MCF 10A (cell line): ENCODE measurements around the gene UBE2J1. TPM values are rescaled to one million over a fixed set of nuclear protein-coding genes. Genes with fewer than 3 reads are reported as not detected.

ENCODE experiments used
- BruUV-seq: library from RNA; stranded (reverse); fragments of 400-500 nt; replicated peaks from 2 replicates; lab custom pipeline; 2021; lab: Mats Ljungman, UMichigan
- CTCF ChIA-PET: fragments of 300-600 bp; sonication (Branson Sonifier 250); formaldehyde crosslinking; extraction: SDS; loops from one replicate; lab custom pipeline; 2021; ENCODE audit warnings: antibody characterized with exemption, inconsistent platforms; lab: Yijun Ruan, JAX
- POLR2A ChIA-PET: fragments of 300-600, 350-650 bp; sonication (Branson Sonifier 250); formaldehyde crosslinking; extraction: SDS; loops from one replicate; lab custom pipeline; 2020; ENCODE audit warnings: antibody characterized with exemption, inconsistent platforms; lab: Yijun Ruan, JAX
- DNase-seq: peaks from one replicate; pipeline ENCODE4 v3.0.0-alpha.2; 2018; ENCODE audit not compliant: unreplicated experiment
- H3K27ac Mint-ChIP-seq: one replicate; pipeline ENCODE4 v1.8.0; 2022; ENCODE audit warnings: mild to moderate bottlenecking, low read depth, mixed read lengths; ENCODE audit not compliant: unreplicated experiment
- H3K27me3 Mint-ChIP-seq: one replicate; pipeline ENCODE4 v1.8.0; 2022; ENCODE audit warnings: mixed read lengths; ENCODE audit not compliant: insufficient read depth, unreplicated experiment
- H3K36me3 Mint-ChIP-seq: one replicate; pipeline ENCODE4 v1.8.0; 2022; ENCODE audit warnings: mild to moderate bottlenecking, moderate library complexity, mixed read lengths; ENCODE audit not compliant: insufficient read depth, unreplicated experiment
- H3K4me1 Mint-ChIP-seq: one replicate; pipeline ENCODE4 v1.8.0; 2022; ENCODE audit warnings: mixed read lengths; ENCODE audit not compliant: insufficient read depth, unreplicated experiment
- H3K4me3 Mint-ChIP-seq: one replicate; pipeline ENCODE4 v1.8.0; 2022; ENCODE audit warnings: mild to moderate bottlenecking, moderate library complexity, mixed read lengths; ENCODE audit not compliant: unreplicated experiment
- H3K9me3 Mint-ChIP-seq: one replicate; pipeline ENCODE4 v1.8.0; 2022; ENCODE audit warnings: mixed read lengths; ENCODE audit not compliant: unreplicated experiment
- intact Hi-C: fragments of 100-400 bp; cut with micrococcal nuclease; formaldehyde crosslinking; loops from 2 replicates; pipeline ENCODE4 v1.14.1; 2022
- total RNA-seq: library from RNA; stranded (reverse); gene quantifications from 2 replicates; pipeline ENCODE4 v1.2.3, GENCODE V29; 2022
- TF ChIP-seq, protein P1 (sequence below): fragments of 200-600 bp; IDR thresholded peaks from one replicate; pipeline ENCODE4 v1.8.0; 2022; ENCODE audit warnings: antibody characterized with exemption, mild to moderate bottlenecking; ENCODE audit not compliant: unreplicated experiment

Gene UBE2J1
- total RNA-seq, 1 experiment from 2014 or later: 39.0 TPM

DNA sequence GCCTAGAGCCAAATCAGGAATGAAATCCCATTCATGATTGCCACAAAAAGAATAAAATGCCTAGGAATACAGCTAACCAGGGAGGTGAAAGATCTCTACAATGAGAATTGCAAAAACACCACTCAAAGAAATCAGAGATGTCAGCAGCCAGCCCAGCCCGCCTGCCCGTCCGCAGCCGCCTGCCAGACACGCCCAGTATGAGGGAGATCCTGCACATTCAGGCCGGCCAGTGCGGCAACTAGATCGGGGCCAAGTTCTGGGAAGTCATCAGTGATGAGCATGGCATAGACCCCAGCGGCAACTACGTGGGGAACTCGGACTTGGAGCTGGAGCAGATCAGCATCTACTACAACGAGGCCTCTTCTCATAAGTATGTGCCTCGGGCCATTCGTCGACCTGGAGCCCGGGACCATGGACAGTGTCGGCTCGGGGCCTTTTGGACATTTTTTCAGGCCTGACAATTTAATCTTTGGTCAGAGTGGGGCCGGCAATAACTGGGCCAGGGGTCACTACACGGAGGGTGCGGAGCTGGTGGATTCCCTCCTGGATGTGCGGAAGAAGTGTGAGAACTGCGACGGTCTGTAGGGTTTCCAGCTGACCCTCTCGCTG is 50.8 kb downstream of the UBE2J1 start:
- TF ChIP-seq, protein P1, sequence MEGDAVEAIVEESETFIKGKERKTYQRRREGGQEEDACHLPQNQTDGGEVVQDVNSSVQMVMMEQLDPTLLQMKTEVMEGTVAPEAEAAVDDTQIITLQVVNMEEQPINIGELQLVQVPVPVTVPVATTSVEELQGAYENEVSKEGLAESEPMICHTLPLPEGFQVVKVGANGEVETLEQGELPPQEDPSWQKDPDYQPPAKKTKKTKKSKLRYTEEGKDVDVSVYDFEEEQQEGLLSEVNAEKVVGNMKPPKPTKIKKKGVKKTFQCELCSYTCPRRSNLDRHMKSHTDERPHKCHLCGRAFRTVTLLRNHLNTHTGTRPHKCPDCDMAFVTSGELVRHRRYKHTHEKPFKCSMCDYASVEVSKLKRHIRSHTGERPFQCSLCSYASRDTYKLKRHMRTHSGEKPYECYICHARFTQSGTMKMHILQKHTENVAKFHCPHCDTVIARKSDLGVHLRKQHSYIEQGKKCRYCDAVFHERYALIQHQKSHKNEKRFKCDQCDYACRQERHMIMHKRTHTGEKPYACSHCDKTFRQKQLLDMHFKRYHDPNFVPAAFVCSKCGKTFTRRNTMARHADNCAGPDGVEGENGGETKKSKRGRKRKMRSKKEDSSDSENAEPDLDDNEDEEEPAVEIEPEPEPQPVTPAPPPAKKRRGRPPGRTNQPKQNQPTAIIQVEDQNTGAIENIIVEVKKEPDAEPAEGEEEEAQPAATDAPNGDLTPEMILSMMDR: no peak
- no peak overlapping the region for H3K4me3 Mint-ChIP-seq
- no peak overlapping the region for H3K27ac Mint-ChIP-seq
- CTCF ChIA-PET: interaction anchor here (0.6 kb wide), 1 partner anchor 43 kb away, joined by 3 read pairs; no protein-coding TSS in a partner anchor
- H3K27me3 Mint-ChIP-seq: peaks cover 58% of the 10 kb centered on the region
- H3K36me3 Mint-ChIP-seq: no peaks in the 10 kb centered on the region
- peaks cover 7% of the 10 kb centered on the region for H3K4me1 Mint-ChIP-seq
- BruUV-seq: no TSS peak
- POLR2A ChIA-PET: interaction anchor here (0.6 kb wide), 1 partner anchor 277 kb away, joined by 3 read pairs; no protein-coding TSS in a partner anchor
- no peak for DNase-seq
- intact Hi-C loops: no loop called here
- peaks cover 12% of the 10 kb centered on the region for H3K9me3 Mint-ChIP-seq

DNA sequence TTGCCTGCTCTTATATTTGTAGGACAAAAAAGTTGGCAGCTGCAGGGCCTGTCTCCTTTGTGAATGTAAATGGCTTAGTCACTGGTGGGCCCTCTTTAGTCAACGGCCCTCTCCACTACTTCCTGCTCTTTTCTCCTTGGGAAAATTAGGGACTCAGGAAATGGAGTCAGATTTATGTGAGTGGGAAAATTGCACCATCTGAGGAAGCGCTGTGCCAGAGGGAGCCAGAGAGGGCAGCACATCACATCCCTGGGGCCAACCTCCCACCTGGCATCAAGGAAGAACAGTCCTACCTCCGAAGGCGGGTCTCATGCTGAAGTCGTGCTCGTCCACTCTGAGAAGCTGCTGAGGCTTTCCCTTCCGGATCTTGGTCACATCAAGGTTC is 53.1 kb downstream of the UBE2J1 start:
- CTCF ChIA-PET: interaction anchor here (1.8 kb wide), 1 partner anchor 24 kb away, joined by 3 read pairs; no protein-coding TSS in a partner anchor
- peak; percentile 56 for DNase-seq
- H3K27ac Mint-ChIP-seq: no peak overlapping the region
- peaks cover 12% of the 10 kb centered on the region for H3K9me3 Mint-ChIP-seq
- peaks cover 7% of the 10 kb centered on the region for H3K4me1 Mint-ChIP-seq
- no TSS peak for BruUV-seq
- H3K36me3 Mint-ChIP-seq: no peaks in the 10 kb centered on the region
- H3K4me3 Mint-ChIP-seq: no peak overlapping the region
- intact Hi-C loops: loop anchor here (1.0 to 5.0 kb wide), 2 partner anchors 53 to 152 kb away; partner anchors contain the start of genes PM20D2 and UBE2J1
- H3K27me3 Mint-ChIP-seq: peaks cover 42% of the 10 kb centered on the region
- TF ChIP-seq, protein P1: no peak
- POLR2A ChIA-PET: no interaction called here

DNA sequence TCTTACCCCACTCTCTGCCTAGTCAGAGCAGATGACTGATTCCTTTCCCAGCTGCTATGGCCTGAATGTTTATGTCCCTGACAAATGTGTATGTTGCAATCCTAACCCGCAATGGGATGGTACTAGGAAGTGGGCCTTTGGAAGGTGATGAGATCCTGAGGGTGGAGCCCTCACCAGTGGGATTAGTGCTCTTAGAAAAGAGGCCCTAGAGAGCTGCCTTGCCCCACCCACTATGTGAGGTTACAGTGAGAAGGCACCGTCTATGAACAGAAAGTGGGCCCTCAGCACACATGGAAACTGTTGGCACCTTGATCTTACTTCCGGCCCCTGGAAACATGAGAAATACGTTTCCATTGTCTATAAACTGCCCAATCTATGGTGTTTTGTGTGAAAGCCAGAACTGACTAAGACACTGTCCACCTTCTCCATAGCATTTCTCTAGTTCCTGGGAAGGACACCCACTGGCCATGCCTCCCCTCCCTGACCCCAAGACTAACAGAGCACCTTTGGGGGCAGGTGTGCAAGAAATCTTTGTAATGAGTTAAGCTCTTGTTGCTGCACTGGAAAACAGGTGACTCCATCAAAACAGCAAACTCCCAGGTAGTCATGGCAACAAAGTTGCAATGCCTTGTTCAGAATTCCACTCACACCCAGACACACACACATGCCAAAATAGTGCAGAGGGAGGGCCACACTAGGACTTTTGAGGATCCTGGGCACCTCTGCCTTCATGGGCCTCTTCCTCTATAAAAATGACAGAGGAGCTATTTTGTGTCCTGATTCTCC is 53.6 kb downstream of the UBE2J1 start:
- Mint-ChIP-seq H3K27ac (peak overlapping the region; percentile 68), H3K4me1 (peaks cover 7% of the 10 kb centered on the region), H3K27me3 (peaks cover 42% of the 10 kb centered on the region), H3K9me3 (peaks cover 12% of the 10 kb centered on the region), H3K4me3 (no peak overlapping the region), H3K36me3 (no peaks in the 10 kb centered on the region)
- TF ChIP-seq, protein P1: no peak
- BruUV-seq: no TSS peak
- intact Hi-C loops: loop anchor here (1.0 to 5.0 kb wide), 3 partner anchors 53 to 317 kb away; partner anchors contain the start of genes PM20D2 and UBE2J1
- POLR2A ChIA-PET: interaction anchor here (1.0 to 1.6 kb wide), 5 partner anchors 15 to 218 kb away, joined by 3 to 8 read pairs (median 4); partner anchors contain the start of genes PNRC1 and UBE2J1
- CTCF ChIA-PET: interaction anchor here (1.8 kb wide), 1 partner anchor 25 kb away, joined by 3 read pairs; no protein-coding TSS in a partner anchor
- DNase-seq: peak; percentile 97
